LNCAP (cell line): ENCODE data around the gene PRRT1B.

ENCODE experiments used
- CTCF ChIP-seq: fragments of 450-650 bp; IDR thresholded peaks from 2 replicates; pipeline ENCODE4 v1.5.1; 2017; ENCODE audit warnings: mild to moderate bottlenecking

The PRRT1B gene

DNA sequence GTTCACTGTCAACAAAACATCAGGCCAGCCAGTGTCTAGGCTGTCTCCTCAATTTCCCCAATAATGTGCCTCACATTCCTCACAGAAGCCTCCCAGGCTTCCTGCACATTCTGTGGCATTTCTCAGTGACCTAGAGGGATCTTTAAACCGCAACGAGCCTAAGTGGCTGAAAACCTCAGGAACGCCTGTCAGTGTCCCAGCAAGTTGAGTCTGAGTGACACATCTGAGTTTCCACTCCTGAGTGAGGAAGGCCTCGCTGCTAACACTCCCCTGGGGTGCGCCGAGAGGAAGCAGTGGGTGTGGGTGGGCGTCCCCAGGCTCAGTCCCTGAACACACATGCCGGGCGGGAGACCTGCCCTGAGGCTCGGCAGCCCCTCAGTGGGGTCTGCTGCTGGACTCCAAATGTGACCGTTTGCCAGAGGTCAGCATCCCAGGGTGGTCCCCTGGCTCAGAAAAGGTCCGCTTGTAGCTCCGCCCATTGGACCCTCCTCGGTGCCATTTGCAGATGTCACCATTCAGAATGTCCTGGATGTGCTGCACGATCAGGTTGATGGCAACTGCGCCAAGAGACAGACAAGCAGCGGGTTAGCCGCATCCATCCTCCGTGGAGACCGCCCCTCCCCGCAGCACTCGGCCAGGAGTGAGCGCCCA, 20.5 kb upstream of the PRRT1B start:
- TF ChIP-seq CTCF, result no peak

DNA sequence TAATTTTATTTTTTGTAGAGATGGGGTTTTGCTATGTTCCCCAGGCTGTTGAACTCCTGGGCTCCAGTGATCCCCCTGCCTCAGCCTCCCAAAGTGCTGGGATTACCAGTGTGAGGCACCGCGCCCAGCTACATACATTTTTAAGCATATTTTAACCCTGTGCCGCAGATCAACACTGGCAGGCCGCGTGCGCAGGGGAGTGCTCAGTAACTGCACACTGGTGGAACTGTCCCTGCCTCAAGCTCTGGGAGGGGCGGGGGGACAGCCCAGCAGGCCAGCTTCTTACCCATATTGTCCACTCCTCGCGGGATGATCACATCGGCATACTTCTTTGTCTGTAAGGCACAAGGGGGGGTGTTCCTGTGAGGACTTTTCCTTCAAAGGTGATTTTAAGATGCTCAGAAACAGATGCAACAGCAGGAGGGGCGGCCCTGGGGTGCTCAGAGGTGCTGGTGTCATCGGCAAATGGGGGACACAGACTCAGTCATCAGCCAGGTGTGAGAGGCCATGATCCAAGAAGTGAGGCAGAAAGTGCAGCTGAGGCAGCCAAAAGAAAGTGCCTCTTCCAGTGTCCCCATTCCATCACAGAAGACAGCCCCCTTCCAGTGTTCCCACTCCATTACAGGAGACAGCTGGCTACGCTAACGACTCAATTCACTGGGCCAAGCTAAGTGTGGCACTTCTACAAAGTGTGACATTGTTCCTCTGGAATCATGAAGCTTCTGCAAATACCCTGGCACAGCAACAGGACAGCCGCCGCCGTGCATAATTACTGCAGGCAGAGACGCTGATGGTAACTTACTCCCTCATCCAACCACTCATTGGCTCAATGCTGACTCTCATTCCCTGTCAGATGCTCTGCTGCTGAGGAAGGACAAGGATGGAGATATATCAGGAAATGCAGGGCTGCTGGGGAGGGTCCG, 19.4 kb upstream of the PRRT1B start:
- TF ChIP-seq CTCF, result no peak

GRCh38 chr9:131528186-131528585, 17.1 kb upstream of the PRRT1B start:
- TF ChIP-seq CTCF, result no peak

GRCh38 chr9:131528886-131529505, 16.3 kb upstream of the PRRT1B start:
- no peak for TF ChIP-seq CTCF

GRCh38 chr9:131529597-131530545, 15.5 kb upstream of the PRRT1B start:
- TF ChIP-seq CTCF, result peak; percentile 35; the same call in 1 of the 2 replicates

DNA sequence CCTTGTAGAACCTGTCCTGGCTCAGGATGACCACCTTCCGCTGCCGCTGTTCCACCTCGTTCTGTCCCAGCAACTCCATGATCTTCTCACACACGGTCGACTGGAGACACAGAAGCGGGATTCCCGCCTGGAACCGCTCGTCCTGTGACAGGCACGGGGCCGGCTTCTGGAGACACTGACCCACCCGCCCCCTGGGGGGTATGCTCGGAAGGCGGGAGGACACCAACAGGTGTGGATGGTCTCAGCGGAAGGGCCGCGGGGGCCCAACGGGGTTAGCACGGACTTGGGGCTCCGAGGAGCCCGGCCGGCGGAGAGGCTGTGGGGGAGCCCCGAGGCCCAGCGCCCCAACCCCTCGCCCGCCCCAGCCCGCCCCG, 14.8 kb upstream of the PRRT1B start:
- no peak for TF ChIP-seq CTCF
